ENCODE results near the gene MEMO1. TPM values are rescaled to one million over a fixed set of nuclear protein-coding genes. Genes with fewer than 3 reads are reported as not detected.

The MEMO1 gene
- total RNA-seq, 4 donors from 2014 or later: 25.1 to 31.3 (median 28.7) TPM

DNA sequence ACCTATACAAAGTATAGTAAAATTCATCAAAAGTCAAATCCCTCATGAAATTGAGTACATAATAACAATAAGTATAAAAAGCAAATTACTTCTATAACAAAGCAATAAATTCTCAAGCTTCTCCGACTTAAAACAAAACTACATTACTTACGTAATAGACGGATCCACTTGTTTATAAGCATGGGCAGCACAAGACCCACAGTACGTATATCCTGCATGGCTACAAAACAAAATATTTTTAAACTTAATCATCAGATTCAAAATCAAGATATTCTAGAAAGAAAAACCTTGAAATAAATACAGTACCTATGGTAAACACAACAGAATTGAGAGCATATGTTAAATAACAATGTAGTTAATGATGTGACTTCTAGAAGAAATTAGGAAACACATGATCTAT is 78.9 kb downstream of the MEMO1 start:
- 93 to 94% methylated on average over 4 of the region's 4 CpGs for WGBS, 2 donors
- no peak for DNase-seq (ENCODE audit: low spot score in 2 of 2)
- TF ChIP-seq, protein P1, sequence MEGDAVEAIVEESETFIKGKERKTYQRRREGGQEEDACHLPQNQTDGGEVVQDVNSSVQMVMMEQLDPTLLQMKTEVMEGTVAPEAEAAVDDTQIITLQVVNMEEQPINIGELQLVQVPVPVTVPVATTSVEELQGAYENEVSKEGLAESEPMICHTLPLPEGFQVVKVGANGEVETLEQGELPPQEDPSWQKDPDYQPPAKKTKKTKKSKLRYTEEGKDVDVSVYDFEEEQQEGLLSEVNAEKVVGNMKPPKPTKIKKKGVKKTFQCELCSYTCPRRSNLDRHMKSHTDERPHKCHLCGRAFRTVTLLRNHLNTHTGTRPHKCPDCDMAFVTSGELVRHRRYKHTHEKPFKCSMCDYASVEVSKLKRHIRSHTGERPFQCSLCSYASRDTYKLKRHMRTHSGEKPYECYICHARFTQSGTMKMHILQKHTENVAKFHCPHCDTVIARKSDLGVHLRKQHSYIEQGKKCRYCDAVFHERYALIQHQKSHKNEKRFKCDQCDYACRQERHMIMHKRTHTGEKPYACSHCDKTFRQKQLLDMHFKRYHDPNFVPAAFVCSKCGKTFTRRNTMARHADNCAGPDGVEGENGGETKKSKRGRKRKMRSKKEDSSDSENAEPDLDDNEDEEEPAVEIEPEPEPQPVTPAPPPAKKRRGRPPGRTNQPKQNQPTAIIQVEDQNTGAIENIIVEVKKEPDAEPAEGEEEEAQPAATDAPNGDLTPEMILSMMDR (IDR thresholded peaks at IDR 0.05): no peak
- TF ChIP-seq POLR2A (IDR thresholded peaks at IDR 0.05): no peak
- intact Hi-C loops (cut with DNase I; ENCODE audit: low total_unique reads): no loop called here
- no peak overlapping the region for H3K4me3 ChIP-seq (ENCODE audit: low read depth, poor library complexity, severe bottlenecking)

DNA sequence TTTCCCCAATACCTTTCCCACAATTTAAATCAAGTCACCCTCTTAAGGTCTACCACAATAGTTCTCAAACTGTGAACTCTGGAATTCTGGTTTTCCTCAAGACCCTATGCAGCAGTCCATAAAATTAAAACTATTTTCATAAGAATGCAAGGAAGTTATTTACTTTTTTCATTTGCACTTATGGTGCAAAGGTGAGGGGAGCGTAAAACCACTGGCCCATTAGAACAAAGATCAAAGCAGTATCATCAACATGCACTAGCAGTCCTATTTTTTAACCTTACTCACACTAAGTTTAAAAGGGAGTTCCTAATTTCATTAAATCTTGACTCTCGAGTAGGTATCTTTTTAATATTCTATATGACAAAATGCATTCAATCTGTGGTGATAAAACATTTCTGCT is 85.3 kb downstream of the MEMO1 start:
- H3K4me3 ChIP-seq (ENCODE audit: low read depth, poor library complexity, severe bottlenecking): no peak overlapping the region
- DNase-seq (ENCODE audit: low spot score in 2 of 2): no peak
- intact Hi-C loops (cut with DNase I; ENCODE audit: low total_unique reads): no loop called here
- TF ChIP-seq, protein P1 (IDR thresholded peaks at IDR 0.05): no peak
- TF ChIP-seq POLR2A (IDR thresholded peaks at IDR 0.05): no peak
- WGBS, 2 donors: 93 to 97% methylated on average over 2 of the region's 2 CpGs

DNA sequence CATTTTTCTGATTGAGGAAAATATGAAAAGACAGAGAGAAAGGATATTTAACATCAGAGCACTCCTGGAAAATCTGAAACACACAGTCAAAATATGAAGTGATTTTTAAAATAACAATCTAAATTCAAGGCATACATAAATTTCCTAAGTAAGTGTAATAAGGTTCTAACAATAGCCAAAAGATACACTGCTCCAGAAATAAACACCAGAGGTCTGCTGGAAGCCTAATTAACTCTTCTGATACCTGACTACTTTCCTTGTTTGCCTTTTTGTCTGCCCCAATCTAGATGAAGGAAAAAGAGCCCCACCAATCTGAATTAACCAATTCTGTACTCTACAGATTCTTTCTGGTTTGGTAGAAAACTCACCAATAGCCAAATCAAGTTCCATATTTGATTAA is 87.1 kb downstream of the MEMO1 start:
- TF ChIP-seq POLR2A (IDR thresholded peaks at IDR 0.05): no peak
- TF ChIP-seq, protein P1 (IDR thresholded peaks at IDR 0.05): no peak
- intact Hi-C loops (cut with DNase I; ENCODE audit: low total_unique reads): no loop called here
- DNase-seq (ENCODE audit: low spot score in 2 of 2): no peak

GRCh38 chr2:31922542-31923408 is 88.0 kb downstream of the MEMO1 start:
- intact Hi-C loops (cut with DNase I; ENCODE audit: low total_unique reads): no loop called here
- 82 to 86% methylated on average over 9 of the region's 9 CpGs for WGBS, 2 donors
- no peak for DNase-seq (ENCODE audit: low spot score in 2 of 2)
- H3K4me3 ChIP-seq (ENCODE audit: low read depth, poor library complexity, severe bottlenecking): no peak overlapping the region
- no peak for TF ChIP-seq POLR2A (IDR thresholded peaks at IDR 0.05)
- TF ChIP-seq, protein P1 (IDR thresholded peaks at IDR 0.05): no peak

More for the DNA sequence above, 87.1 kb downstream of the MEMO1 start:
- H3K4me3 ChIP-seq (ENCODE audit: low read depth, poor library complexity, severe bottlenecking): no peak overlapping the region

- no peak for DNase-seq (ENCODE audit: low spot score in 2 of 2)
- TF ChIP-seq, protein P1 (IDR thresholded peaks at IDR 0.05): no peak
- no peak for TF ChIP-seq POLR2A (IDR thresholded peaks at IDR 0.05)
- 97 to 100% methylated on average over 1 of the region's 1 CpG for WGBS, 2 donors
- no peak overlapping the region for H3K4me3 ChIP-seq (ENCODE audit: low read depth, poor library complexity, severe bottlenecking)
- intact Hi-C loops (cut with DNase I; ENCODE audit: low total_unique reads): no loop called here
These were observed 89.8 kb downstream of the MEMO1 start for GRCh38 chr2:31920962-31921361.
